NCI-H345 treated with DMSO at 0.1 percent for 48 hours (cell line): ENCODE data around the gene TIMM44.

Source experiments
- DNase-seq: peaks from one replicate; lab custom pipeline; 2025; ENCODE audit not compliant: unreplicated experiment; lab: John Stamatoyannopoulos, UW

TIMM44 gene

DNA sequence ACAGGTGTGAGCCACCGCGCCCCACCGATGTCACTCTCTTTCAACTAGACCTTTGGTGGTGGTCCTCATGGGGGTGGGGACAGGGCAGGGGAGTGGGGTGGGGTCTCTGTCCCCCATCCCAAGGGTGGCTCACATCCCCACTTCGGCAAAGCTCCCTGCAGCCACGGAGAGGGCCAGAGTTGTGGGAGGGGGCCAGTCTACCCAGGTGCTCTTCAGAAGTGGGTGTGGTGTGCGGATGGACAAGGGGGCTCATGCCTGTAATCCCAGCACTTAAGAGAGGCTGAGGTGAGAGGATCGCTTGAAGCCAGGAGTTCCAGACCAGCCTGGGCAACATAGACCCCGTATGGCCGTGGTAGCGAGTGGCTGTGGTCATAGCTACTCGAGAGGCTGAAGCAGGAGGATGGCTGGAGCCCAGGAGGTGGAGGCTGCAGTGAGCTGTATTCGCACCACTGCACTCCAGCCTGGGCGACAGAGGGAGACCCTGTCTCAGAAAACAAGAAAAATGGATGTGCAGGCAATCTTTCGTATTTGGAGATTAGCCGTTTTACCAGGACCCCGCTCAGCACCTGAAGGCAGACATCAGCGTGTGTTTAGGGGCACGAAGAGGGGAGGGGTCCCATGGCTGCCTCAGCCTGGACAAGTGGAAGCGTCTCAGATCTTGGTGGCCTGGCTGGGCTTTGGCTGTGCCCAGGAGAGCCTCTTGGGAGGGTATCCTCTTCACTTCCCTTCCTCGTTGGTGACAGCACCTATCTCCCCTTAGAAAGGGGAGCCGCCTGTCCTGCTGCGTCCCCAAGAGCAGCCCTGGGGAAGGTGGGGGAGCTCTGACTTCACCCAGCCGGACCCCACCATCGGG lies 28.0 kb downstream of the TIMM44 start:
- DNase-seq, result no peak

- DNase-seq, result no peak
Observed at GRCh38 chr19:7914598-7915045, 28.8 kb downstream of the TIMM44 start, which contains the start of gene TGFBR3L. Gene TGFBR3L, plus strand, starts transcription at chr19:7914830.

DNA sequence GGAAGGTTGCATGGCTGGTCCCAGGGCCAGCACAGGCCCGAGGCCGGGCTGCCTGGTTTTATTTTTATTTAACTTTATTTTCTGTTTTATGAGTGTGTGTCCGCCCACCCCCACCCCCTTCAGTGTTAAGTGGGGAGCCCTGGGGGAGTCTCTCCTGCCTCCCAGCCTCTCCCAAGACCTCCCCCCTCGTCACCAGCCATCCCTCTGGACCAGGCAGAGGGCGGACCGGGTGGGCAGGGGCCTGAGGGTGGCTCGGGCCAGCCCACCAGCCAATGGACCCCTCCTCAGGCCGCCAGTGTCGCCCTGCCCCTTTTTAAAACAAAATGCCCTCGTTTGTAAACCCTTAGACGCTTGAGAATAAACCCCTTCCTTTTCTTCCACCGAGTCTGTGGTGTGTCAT lies 29.4 kb downstream of the TIMM44 start:
- DNase-seq, result no peak

GRCh38 chr19:7913652-7914051 lies 29.8 kb downstream of the TIMM44 start:
- DNase-seq, result no peak

GRCh38 chr19:7912697-7913564 lies 30.5 kb downstream of the TIMM44 start:
- DNase-seq, result no peak

- no peak for DNase-seq
Observed at GRCh38 chr19:7912144-7912696, 31.2 kb downstream of the TIMM44 start.

DNA sequence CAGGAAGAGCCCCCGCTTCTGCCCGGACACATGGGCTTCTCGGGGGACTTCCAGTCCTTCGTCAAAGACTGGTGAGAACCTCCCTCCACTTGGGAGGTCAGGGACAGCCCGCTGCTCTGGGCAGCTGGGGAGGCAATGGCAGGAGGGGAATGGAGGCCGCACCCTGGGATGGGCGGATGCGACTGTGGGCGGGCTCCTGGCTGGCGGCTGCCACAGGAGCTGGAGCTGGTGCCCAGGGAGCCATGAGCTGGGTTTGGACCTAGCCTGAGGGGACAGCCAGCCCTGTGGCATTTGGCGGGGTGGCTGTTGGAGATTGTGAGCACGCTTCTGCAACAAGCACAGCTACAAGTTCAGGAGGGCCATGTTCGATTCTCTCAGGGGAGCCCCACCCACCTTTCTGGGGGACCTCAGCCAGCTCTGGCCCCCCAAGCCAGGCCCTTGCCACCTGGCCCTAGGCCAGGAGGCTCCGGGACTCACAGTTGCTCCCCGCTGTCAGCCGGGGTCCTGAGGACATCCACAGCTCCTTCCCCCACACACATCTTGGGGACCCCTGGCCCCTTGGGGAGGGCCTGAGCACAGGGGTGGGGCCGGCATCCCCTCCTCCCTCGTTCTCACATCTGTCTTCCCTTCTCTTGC lies 31.8 kb downstream of the TIMM44 start:
- no peak for DNase-seq

GRCh38 chr19:7910321-7911161 lies 32.9 kb downstream of the TIMM44 start:
- no peak for DNase-seq

DNA sequence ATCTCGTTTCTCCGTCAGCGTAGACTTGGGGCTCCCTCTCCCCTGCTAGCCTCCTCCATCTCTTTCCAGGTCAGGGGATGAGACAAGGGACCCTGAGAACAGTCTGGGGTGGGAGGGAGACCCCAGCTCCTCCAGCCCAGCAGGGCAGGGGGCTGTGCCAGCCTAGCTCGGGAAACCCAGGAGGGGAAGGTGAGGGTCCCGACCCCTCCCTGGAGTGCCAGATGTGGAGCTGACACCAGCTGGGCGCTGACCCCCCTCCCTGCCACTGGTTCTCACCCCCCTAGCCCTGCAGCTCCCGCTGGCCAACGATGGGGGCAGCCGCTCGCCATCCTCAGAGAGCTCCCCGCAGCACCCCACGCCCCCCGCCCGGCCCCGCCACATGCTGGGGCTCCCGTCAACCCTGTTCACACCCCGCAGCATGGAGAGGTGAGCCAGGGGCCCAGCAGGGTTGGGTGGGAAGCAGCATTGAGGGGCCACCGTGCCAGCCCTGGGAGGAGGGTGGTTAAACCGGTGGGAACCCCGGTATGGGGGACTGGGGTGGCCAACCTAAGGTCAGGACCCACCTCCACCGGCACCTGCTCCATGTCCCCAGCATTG lies 33.9 kb downstream of the TIMM44 start:
- no peak for DNase-seq

DNA sequence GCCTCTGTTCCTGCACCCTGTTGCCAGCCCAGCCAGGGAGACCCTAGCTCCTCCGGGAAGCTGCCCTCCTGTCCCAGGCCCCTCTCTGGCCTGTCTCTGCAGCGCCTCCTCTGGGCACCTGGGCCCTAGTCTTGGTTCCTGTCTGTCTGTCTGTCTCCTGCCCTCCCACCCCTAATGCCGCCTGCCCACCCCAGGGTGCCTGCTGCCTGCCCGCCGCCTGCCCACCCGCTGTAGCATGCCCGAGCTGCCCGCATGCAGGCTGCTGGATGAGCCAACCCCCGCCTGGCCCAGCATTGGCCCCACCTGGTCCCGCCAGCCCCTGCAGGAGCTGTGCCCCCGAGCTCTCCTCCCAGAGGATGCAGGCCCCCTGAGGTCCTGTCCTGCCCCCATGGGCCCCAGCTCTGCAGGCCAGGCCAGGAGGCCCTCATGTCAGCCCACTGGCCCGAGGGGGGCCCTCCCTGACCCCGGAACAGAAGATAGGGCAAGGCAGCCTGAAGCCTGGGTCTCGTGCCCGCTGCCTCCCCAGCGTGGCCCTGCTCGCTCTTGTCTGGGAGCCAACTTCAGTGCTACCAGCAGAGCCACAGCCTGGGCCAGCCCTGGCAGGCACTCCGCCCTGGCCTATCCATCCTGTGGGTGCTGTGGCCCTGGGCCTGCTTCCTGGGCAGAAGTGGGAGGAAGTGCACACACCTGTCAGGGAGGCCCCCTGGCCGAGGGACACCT lies 34.6 kb downstream of the TIMM44 start:
- DNase-seq, result no peak

- DNase-seq, result no peak
Observed at GRCh38 chr19:7908078-7908699, 35.3 kb downstream of the TIMM44 start.

GRCh38 chr19:7907544-7907943 lies 35.9 kb downstream of the TIMM44 start:
- DNase-seq, result no peak

GRCh38 chr19:7907122-7907521 lies 36.3 kb downstream of the TIMM44 start:
- no peak for DNase-seq

- DNase-seq, result no peak
Observed at GRCh38 chr19:7905859-7906258, 37.6 kb downstream of the TIMM44 start.

DNA sequence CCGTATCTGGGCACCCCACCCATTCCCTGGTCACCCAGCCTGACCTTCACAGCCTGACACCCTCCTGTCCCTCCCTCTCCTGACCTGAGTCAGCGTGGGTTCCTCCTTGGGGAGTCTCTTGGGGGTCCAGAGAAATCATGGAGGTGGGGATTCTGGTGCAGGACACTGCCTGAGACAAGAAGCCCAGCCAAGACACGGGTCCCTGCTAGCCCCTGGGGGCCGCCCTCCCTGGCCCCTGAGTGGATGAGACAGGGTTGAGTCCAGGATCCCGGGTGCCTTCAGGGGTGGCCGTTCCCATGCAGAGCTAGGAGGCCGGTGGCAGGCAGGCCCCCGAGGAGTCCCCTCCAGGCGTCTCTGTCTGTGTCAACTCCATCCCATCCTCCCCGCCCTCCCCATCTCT lies 38.2 kb downstream of the TIMM44 start:
- DNase-seq, result no peak

DNA sequence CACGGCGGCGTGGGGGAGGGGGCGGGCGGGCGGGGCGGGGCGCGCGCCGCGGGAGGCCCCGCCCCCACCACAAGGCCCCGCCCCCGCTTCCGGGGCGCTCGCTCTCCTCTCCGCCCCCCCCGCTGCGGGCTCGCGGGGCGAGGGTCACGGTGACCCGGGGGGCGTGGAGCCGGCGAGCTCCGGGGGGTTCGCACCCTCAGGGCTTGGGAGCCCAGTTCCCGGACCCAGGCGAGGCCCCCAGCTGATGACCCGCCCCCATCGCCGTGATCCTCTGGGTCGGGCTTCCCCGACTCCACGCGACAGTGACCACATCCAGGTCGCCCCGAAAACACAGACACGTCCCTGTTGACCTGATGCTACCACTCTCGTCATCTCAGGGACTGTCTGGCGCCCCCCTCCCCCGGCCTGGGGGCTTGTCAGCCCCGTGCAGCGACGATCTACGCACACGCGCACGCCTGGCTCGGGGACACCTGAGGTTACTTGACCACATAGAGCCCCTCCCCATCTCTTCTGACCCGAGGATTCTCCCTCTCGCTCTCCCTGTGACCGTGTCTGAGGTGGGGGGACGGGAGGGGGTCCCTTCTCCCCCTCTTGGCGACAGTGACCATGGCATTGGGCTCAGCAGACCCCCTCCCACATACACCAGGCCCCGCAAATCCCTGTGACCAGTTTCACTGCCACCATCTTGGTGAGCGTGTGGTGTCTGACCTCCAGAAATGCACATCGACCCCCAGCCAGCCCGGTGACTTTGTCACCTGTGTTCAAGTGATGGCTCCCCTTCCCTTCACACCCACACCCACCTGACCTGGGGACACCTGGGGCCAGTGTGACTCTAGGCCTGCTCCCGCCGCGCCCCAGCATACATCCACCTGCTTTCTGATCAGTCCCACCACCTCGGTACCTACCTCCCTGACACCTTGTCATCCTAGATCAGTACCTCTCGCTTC lies 39.1 kb downstream of the TIMM44 start:
- no peak for DNase-seq

DNA sequence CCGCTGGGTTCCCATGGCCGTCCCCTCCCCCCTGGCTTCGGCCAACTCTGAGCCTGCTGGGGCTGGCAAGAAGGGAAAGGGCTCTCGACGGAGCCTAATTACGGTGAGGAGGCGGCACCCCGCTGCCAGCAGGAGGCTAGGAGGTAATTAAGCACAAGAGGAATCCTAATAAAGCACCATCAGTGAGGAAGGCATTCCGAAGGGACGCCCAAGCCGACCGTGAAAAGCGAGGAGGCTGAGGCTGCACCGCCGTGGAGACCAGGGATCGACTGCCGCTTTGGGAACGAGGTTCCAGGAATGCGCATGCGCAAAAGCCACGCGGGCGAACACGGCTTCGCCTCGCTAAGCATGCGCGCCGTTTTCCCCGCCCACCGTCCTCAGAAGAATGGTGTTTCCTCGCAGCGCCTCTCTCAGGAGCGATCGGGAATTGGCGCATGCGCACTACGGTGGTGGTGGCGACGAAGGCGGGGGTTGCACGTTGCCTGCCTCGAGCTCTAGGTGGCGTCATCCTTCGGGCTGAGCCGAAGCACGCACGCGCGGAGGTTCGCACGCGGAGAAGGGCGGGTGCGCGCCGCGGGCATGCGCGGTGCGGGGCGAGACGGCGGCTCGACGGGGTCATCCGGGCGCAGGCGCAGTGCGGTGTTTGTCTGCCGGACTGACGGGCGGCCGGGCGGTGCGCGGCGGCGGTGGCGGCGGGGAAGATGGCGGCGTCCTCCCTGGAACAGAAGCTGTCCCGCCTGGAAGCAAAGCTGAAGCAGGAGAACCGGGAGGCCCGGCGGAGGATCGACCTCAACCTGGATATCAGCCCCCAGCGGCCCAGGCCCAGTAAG lies 40.0 kb downstream of the TIMM44 start, which contains the start of gene MAP2K7:
MAP2K7 (plus strand) TSS at position 634 of the 830 bp plus-strand sequence; CDS start at position 702, 68 bp downstream.
- DNase-seq, result peak; percentile 98
